Liver (tissue), 3 donors: ENCODE data around the gene RGL1.

Experiments
- CTCF ChIP-seq: fragments of 150-350 bp; IDR thresholded peaks from 2 replicates; pipeline ENCODE4 v1.5.1; 2017; ENCODE audit warnings: improper control_type of control experiment, low read depth, low read length; ENCODE audit not compliant: missing input control
- FOXA1 ChIP-seq: IDR thresholded peaks from 2 replicates; pipeline ENCODE4 v1.6.1; 2016; ENCODE audit warnings: antibody characterized with exemption
- GABPA ChIP-seq, 2 donors: IDR thresholded peaks in 1 of 2; conservative IDR thresholded peaks in 1 of 2; 2 replicates each; pipeline ENCODE4 v1.6.1; 2016; ENCODE audit warnings: antibody characterized with exemption in 2 of 2, mild to moderate bottlenecking in 1 of 2, moderate library complexity in 1 of 2
- HNF4G ChIP-seq: IDR thresholded peaks from 2 replicates; pipeline ENCODE4 v1.6.1; 2016; ENCODE audit warnings: antibody characterized with exemption
- JUND ChIP-seq, 2 donors: IDR thresholded peaks; 2 replicates each; pipeline ENCODE4 v1.6.1; 2016; ENCODE audit warnings: antibody characterized with exemption in 2 of 2
- MAX ChIP-seq: IDR thresholded peaks from 2 replicates; pipeline ENCODE4 v1.6.1; 2016; ENCODE audit warnings: antibody characterized with exemption
- RAD21 ChIP-seq, 2 donors: IDR thresholded peaks; 2 replicates each; pipeline ENCODE4 v1.6.1; 2016; ENCODE audit warnings: antibody characterized with exemption in 2 of 2, mild to moderate bottlenecking in 2 of 2
- REST ChIP-seq: IDR thresholded peaks from 2 replicates; pipeline ENCODE4 v1.6.1; 2016; ENCODE audit warnings: antibody characterized with exemption, mild to moderate bottlenecking
- RXRA ChIP-seq, 2 donors: IDR thresholded peaks; 2 replicates each; pipeline ENCODE4 v1.6.1; 2017 to 2018; ENCODE audit warnings: antibody characterized with exemption in 2 of 2, mild to moderate bottlenecking in 1 of 2
- SP1 ChIP-seq: IDR thresholded peaks from 2 replicates; pipeline ENCODE4 v1.6.1; 2018; ENCODE audit warnings: antibody characterized with exemption, mild to moderate bottlenecking
- TAF1 ChIP-seq: conservative IDR thresholded peaks from 2 replicates; pipeline ENCODE4 v1.6.1; 2016; ENCODE audit warnings: antibody characterized with exemption, mild to moderate bottlenecking
- YY1 ChIP-seq: IDR thresholded peaks from 2 replicates; pipeline ENCODE4 v1.6.1; 2016; ENCODE audit warnings: antibody characterized with exemption, mild to moderate bottlenecking
- donor health status: healthy.
- donor health status: healthy.

- TF ChIP-seq RXRA (IDR thresholded peaks at IDR 0.05): no peak
- TF ChIP-seq MAX: no peak
- TF ChIP-seq CTCF: no peak
- TF ChIP-seq GABPA (IDR thresholded peaks at IDR 0.05 in 1 of 2, conservative IDR thresholded peaks at IDR 0.05 in 1 of 2): no peak
- TF ChIP-seq RAD21 (IDR thresholded peaks at IDR 0.05): no peak
- TF ChIP-seq HNF4G: no peak
- no peak for TF ChIP-seq SP1
- TF ChIP-seq JUND (IDR thresholded peaks at IDR 0.05): no peak
- no peak for TF ChIP-seq YY1
- no peak for TF ChIP-seq REST
- TF ChIP-seq TAF1: no peak
- TF ChIP-seq FOXA1: no peak
Measured at GRCh38 chr1:183907070-183907469, 102.2 kb downstream of the RGL1 start.
